ENCODE measurements around the gene SMARCA2.

Gene SMARCA2

GRCh38 chr9:2173861-2174260 is 158.7 kb downstream of the SMARCA2 start:
- H3K27me3 ChIP-seq (replicated peaks; ENCODE audit: control insufficient read depth, insufficient read depth, low read length) = no peaks in the 10 kb centered on the region

DNA sequence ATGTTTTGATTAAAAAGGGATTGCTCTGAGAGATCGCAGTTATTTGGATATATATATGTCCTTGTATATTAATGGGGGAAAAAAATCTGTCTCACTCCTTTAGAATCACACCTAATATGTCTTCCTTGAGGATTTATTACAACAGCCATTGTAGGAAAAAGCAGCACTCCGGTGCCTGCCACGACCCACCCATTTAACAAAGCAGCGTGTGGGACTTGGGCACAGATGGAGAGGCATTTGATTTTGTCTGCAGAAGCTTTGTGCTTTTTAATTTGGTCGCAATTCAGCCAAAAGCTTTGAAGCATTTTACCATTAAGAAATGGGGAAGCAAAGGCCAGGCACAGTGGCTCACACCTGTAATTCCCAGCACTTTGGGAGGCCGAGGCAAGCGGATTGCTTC is 159.2 kb downstream of the SMARCA2 start:
- no peak for TF ChIP-seq CTCF (IDR thresholded peaks at IDR 0.05; ENCODE audit: insufficient read depth, low read length, poor library complexity, severe bottlenecking)
- no peak overlapping the region for H3K4me3 ChIP-seq (replicated peaks; ENCODE audit: low read depth, low read length)
- no peak for DNase-seq (ENCODE audit: extremely low read depth, insufficient read length)
- peaks cover 28% of the 10 kb centered on the region for H3K36me3 ChIP-seq (ENCODE audit: control insufficient read depth, insufficient read depth, low read length)
- H3K27me3 ChIP-seq (replicated peaks; ENCODE audit: control insufficient read depth, insufficient read depth, low read length) = no peaks in the 10 kb centered on the region

More at GRCh38 chr9:2173861-2174260, 158.7 kb downstream of the SMARCA2 start:
- no peak for DNase-seq (ENCODE audit: extremely low read depth, insufficient read length)
- H3K36me3 ChIP-seq (ENCODE audit: control insufficient read depth, insufficient read depth, low read length) = peaks cover 30% of the 10 kb centered on the region
- no peak overlapping the region for H3K4me3 ChIP-seq (replicated peaks; ENCODE audit: low read depth, low read length)
- no peak for TF ChIP-seq CTCF (IDR thresholded peaks at IDR 0.05; ENCODE audit: insufficient read depth, low read length, poor library complexity, severe bottlenecking)

DNA sequence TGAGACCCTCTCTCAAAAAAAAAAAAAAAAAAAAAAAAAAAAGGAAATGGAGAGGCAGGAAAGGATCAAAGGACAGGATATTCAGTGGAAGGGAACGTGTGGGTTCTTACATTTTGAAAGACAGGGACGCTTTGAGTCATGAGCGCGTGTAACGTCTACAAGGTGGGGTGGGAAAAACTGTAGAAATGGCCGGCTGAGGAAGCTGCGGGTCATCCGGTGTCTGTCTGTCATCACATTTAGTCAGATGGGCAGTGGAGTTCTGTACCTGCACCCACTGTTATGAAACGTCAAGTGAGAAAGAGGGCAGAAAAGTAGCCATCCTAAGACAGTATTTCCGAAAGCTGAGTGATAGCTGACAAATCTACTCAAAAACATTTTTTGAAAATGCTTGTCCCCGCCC is 159.8 kb downstream of the SMARCA2 start:
- no peak overlapping the region for H3K4me3 ChIP-seq (replicated peaks; ENCODE audit: low read depth, low read length)
- no peak for DNase-seq (ENCODE audit: extremely low read depth, insufficient read length)
- no peak for TF ChIP-seq CTCF (IDR thresholded peaks at IDR 0.05; ENCODE audit: insufficient read depth, low read length, poor library complexity, severe bottlenecking)
- H3K27me3 ChIP-seq (replicated peaks; ENCODE audit: control insufficient read depth, insufficient read depth, low read length) = no peaks in the 10 kb centered on the region
- peaks cover 26% of the 10 kb centered on the region for H3K36me3 ChIP-seq (ENCODE audit: control insufficient read depth, insufficient read depth, low read length)

DNA sequence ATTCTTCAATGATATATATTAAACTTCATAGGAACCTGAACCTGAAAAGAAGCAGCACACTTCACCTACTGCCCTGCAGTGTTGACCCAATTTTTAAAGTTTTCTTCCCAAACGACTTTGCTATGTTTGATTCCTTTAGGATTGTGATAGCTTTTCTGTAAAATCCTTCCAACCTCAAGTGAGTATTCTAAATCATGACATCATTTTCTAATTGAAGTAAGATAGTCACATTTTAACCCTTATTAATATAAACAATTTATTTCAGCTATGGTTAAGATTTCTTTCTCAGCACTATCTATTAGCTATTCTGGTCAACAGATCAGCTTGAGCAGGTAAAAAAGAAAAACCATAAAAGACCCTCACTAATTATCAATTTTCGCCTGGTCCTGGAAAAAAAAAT is 162.0 kb downstream of the SMARCA2 start:
- DNase-seq (ENCODE audit: extremely low read depth, insufficient read length) = no peak
- no peak overlapping the region for H3K4me3 ChIP-seq (replicated peaks; ENCODE audit: low read depth, low read length)
- peaks cover 17% of the 10 kb centered on the region for H3K36me3 ChIP-seq (ENCODE audit: control insufficient read depth, insufficient read depth, low read length)
- no peak for TF ChIP-seq CTCF (IDR thresholded peaks at IDR 0.05; ENCODE audit: insufficient read depth, low read length, poor library complexity, severe bottlenecking)
- H3K27me3 ChIP-seq (replicated peaks; ENCODE audit: control insufficient read depth, insufficient read depth, low read length) = no peaks in the 10 kb centered on the region

DNA sequence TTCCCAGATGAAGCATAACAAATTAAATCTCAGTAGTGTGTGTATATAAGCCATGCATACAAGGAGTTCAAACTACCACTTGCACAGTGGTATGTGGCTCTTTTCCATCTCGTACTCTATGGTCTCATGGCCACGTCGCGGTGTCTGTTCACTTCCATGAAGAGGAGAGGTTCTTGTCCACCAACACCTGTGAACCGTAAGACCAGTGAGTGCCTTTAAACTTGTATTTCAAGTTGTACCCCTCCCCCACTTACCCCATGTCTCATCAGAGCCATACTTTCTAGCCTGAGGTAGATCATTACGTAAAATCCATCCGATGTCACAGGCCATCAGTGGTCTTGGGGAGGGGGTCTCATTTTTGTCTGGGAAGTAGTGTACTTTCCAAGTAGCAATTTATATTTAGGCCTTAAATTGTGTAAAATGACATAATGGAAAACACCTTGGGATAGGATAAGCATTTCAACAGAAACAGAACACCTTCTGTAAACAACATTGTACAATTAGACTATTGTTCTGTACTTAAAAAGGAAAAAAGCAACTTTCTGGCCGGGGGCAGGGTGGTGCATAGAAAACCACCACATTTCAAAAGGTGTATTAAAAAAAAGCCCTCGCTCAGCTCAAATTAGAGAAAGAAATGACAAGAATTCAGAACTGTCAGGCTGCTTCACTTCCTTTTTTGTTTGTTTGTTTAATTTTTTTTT is 163.0 kb downstream of the SMARCA2 start:
- TF ChIP-seq CTCF (IDR thresholded peaks at IDR 0.05; ENCODE audit: insufficient read depth, low read length, poor library complexity, severe bottlenecking) = no peak
- DNase-seq (ENCODE audit: extremely low read depth, insufficient read length) = no peak
- Histone ChIP-seq H3K36me3 (ENCODE audit: control insufficient read depth, insufficient read depth, low read length) (peaks cover 8% of the 10 kb centered on the region), H3K4me3 (replicated peaks; ENCODE audit: low read depth, low read length) (no peak overlapping the region), H3K27me3 (replicated peaks; ENCODE audit: control insufficient read depth, insufficient read depth, low read length) (no peaks in the 10 kb centered on the region)

- Histone ChIP-seq H3K4me3 (replicated peaks; ENCODE audit: low read depth, low read length) (no peak overlapping the region), H3K36me3 (ENCODE audit: control insufficient read depth, insufficient read depth, low read length) (peaks cover 9% of the 10 kb centered on the region), H3K27me3 (replicated peaks; ENCODE audit: control insufficient read depth, insufficient read depth, low read length) (no peaks in the 10 kb centered on the region)
- TF ChIP-seq CTCF (IDR thresholded peaks at IDR 0.05; ENCODE audit: insufficient read depth, low read length, poor library complexity, severe bottlenecking) = peak; percentile 20
- DNase-seq (ENCODE audit: extremely low read depth, insufficient read length) = no peak
Measured at GRCh38 chr9:2179567-2179966, 164.4 kb downstream of the SMARCA2 start.
